GM12865 (cell line): ENCODE data around the gene ROM1.
"Not testable (repeated sequence)": the region's sequence is repeated elsewhere in the genome, so short reads cannot be mapped to it uniquely, and the experiment has no call there.

ENCODE experiments used
- DNase-seq: peaks from one replicate; pipeline ENCODE4 v3.0.0; 2010; ENCODE audit warnings: low read depth
- H3K4me3 ChIP-seq: 2 replicates; pipeline ENCODE4 v1.5.1; 2011; ENCODE audit warnings: mild to moderate bottlenecking, low read depth, low read length, control low read depth
- TF ChIP-seq, protein P1 (sequence below): IDR thresholded peaks from 2 replicates; pipeline ENCODE4 v1.5.1; 2011; ENCODE audit warnings: low read length, control low read depth, low read depth, inconsistent platforms; ENCODE audit not compliant: insufficient read depth; ENCODE audit errors: missing control alignments

Gene ROM1

DNA sequence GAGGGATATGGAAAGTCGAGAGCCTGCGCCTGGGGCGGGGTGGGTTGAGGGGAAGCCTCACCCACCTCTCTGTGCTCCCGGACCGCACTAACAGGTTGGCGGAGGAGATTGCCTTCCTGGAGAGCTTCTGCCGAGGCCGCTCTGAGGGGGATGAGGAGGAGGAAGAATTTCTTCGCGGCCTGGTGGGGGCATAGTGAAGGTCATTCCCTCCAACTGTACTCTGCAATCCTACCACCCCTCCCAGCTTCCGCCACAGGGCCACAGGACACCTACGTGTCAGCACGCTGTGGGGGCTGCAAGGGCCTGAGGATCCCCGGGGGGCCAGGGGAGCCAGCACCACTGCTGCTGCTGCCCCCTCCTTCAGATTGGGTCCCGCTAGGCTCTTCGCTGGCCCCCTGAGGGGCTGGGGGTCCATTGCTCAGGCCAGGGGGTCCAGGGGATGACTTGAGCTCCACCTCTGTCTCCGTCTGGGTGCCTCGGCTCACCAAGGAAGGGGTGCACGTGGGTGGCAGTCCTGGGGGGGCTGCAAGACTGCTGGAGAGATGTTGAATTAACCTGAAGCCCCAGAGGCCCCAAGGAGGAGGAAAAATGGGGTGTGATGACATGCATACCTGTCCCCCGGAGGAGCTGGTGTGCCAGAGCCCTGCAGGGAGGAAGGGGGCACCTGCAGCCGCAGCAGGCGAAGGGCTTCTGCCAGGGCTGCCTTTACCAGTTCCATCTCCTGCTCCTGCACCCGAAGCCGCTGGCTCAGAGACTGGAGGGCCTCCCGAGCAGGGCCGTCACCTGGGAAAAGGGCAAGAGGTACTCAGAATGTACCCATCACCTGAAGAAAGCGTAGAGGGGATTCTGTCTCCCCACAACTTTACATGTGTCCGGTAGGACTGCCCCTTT, 2.0 kb upstream of the ROM1 start:
- H3K4me3 ChIP-seq: peak overlapping the region; percentile 99
- no peak for DNase-seq
- TF ChIP-seq, protein P1, sequence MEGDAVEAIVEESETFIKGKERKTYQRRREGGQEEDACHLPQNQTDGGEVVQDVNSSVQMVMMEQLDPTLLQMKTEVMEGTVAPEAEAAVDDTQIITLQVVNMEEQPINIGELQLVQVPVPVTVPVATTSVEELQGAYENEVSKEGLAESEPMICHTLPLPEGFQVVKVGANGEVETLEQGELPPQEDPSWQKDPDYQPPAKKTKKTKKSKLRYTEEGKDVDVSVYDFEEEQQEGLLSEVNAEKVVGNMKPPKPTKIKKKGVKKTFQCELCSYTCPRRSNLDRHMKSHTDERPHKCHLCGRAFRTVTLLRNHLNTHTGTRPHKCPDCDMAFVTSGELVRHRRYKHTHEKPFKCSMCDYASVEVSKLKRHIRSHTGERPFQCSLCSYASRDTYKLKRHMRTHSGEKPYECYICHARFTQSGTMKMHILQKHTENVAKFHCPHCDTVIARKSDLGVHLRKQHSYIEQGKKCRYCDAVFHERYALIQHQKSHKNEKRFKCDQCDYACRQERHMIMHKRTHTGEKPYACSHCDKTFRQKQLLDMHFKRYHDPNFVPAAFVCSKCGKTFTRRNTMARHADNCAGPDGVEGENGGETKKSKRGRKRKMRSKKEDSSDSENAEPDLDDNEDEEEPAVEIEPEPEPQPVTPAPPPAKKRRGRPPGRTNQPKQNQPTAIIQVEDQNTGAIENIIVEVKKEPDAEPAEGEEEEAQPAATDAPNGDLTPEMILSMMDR: no peak

DNA sequence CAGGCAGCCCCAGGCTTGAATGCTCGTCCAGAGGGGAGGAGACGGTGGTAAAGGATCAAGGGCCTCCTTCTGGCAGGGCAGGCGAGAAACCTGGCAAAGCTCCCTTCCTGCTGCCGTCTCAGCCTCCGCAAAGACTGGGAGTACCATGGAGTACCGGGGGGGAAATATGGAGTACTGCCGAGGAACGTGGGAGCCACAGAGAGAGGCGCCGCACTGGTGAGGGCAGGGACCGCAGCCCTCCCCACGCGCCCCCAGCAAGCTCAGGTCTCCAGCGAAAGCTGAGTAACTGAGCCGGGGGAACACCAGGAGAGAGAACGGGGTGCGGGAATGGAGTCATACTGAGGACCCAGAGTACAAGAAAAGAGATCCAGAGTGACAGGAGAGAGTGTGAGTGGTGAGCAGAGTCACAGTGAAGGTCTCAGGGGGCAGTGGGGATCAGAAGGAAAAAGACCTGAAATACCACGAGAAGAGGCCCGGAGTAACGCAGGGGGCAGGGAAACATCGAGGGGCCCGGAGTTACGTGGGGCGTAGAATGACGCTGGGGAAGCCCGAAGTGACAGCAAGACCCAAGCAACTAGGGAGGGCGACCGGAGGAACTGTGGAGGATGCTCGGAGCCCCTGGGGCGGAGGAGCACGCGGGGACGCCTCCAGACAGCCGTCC, 1.2 kb upstream of the ROM1 start:
- DNase-seq: peak; percentile 77
- TF ChIP-seq, protein P1: no peak
- H3K4me3 ChIP-seq: peak overlapping the region; percentile 99

GRCh38 chr11:62613291-62613778, 278 bp downstream of the ROM1 start:
- no peak for DNase-seq
- no peak overlapping the region; the same call in 1 of the 2 replicates for H3K4me3 ChIP-seq
- TF ChIP-seq, protein P1: no peak

- TF ChIP-seq, protein P1: no peak
- DNase-seq: no peak
- H3K4me3 ChIP-seq: no peak overlapping the region
Measured at GRCh38 chr11:62614275-62614674, 1.2 kb downstream of the ROM1 start.

DNA sequence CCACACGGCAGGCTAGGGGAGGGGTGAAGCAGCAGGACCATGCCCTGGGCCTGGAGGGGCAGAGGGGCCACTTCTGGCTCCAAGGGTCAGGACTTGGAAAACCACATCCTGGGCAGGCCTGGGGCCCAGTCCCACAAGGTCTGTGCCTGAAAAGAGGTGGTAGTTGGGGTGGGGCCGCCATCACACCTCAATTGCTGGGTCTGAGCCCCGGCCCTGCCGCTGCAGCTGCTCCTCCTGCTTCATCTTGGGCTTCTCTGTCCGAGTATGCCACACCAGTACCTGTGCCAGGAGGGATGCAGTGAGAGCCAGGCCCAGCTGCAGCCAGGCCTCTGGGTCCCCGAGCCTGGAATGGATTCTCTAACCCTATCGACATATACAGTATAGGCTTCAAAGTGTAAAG, 2.5 kb downstream of the ROM1 start:
- DNase-seq: no peak
- TF ChIP-seq, protein P1: no peak
- H3K4me3 ChIP-seq: no peak overlapping the region

DNA sequence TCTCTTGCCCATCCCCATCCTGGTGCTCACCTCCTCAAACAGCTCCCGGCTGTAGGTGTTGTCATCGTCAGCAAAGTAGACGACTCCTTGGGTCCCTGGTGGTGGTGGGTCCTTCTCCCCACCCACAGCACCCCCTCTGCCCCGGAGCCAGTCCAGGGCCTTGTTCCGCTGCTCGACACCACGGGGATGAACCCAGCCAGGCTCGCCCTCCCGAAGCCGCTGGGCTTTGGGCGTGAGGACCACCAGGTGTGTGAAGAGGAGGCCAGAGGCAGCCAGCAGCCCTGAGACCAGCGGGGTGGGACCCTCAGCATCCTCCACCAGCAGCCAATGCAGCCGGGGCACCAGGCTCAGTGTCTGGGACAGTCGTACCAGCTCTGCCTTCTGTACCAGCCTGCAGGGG, 3.9 kb downstream of the ROM1 start:
- DNase-seq, H3K4me3 ChIP-seq: not testable (repeated sequence)

GRCh38 chr11:62621027-62621566, 8.0 kb downstream of the ROM1 start:
- no peak for DNase-seq
- TF ChIP-seq, protein P1: no peak
- peak overlapping the region; percentile 92 for H3K4me3 ChIP-seq
